Left forelimb (tissue), 1 donor: ENCODE results near the gene KCNJ12.
"Not testable (repeated sequence)": the region's sequence is repeated elsewhere in the genome, so short reads cannot be mapped to it uniquely, and the experiment has no call there.

ENCODE experiments used
- DNase-seq: peaks from one replicate; pipeline ENCODE4 v3.0.0-alpha.2; 2018; ENCODE audit warnings: low spot score

The KCNJ12 gene

DNA sequence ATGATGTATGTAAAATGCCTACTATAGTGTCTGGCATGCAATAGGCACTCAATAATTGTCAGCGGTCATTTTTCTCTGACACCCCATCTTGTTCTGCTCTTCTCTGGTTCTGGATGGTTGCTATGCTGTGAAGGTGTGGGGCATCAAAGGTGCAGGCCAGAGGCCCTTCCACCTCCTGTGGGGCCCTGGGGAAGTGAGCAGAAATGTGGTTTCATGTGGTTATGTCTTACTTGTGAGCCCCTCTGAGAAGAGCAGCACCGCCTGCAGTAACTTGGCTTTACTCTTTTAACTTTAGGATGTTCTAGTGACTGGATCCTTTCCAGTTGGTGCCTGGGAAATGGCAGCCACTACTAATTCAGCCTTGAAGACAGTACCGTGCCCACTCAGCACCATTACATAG is 32.1 kb downstream of the KCNJ12 start:
- not testable (repeated sequence) for DNase-seq

DNA sequence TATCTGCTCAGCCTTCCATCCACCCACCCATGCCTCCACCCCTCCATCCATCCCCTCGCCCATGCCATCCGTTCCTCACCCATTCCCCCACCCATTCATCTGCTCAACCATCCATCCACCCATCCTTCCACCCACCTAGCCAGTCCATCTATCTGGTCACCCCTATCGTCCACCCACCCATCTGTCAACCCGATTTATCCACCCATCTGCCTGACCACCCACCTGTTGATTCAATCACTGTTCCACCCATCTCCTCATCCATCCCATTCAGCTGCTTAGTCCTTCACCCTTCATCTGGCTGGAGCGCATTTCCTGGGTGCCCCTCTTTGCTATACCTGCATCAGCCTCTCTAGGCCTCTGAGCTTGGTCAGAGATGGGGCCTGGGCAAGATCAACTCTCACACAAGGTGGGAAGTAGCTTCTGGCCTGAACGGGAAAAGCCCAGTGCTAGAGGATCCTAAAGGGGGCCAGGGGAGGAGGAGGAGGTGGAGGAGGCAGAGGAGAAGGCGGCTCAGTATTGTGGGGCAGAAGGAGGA is 32.7 kb downstream of the KCNJ12 start:
- not testable (repeated sequence) for DNase-seq

DNA sequence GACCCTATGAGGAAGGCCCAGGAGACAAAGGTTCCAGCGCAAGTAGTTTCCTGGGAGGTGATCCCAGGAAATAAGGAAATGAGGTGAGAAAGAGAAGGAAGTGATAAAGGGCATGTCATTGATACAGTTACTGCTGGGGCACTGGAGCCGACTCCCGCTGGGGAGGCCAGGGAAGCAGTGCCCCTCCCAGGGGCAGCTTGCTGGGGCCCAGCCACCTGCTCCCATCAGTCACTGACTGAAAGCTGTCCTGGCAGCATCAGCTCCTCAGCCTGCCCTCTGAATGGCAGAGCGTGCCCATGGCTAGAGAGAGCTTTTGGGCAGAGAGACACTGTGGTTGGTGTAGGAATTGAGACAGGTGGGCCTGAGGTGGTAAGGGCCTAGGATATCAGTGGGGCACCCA is 33.2 kb downstream of the KCNJ12 start:
- not testable (repeated sequence) for DNase-seq

DNA sequence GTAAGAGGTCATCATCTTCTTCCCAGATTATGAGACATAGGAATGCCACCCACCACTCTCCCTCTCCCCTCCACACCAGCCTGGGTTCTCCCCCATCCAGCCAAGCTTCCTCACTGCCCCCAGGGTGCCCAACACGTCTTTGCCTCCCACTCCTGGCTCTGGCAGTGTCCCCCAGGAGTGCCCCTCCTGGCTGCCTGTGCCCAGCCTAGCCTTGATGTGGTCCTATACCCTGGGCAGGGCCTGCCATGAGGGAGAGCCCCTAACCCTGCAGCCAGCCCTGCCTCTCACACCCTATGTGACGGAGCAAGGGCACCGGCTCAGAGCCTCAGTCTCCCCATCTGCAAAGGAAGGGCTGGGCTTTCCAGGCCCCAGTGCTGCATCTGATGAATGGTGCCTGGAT is 33.8 kb downstream of the KCNJ12 start:
- DNase-seq = not testable (repeated sequence)

DNA sequence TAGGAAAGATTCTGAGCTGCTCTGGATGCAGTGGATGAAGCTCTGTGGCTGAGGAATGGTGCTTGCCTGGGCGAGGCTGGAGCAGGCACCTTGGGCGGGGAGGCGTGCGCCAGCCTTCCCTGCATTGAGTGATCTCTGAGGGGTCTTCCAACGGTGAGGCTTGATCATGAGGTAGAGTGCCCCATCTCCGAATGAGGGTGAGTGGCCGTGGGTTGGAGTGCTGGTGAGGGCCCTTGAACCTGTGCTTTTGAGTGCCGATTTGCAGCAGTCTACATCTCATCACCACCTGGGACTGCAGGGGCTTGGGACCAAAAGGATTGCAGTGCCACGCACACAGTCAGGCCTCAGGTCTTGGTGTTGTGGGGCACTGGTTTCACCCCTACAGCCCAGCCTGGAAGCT is 34.2 kb downstream of the KCNJ12 start:
- DNase-seq = not testable (repeated sequence)

DNA sequence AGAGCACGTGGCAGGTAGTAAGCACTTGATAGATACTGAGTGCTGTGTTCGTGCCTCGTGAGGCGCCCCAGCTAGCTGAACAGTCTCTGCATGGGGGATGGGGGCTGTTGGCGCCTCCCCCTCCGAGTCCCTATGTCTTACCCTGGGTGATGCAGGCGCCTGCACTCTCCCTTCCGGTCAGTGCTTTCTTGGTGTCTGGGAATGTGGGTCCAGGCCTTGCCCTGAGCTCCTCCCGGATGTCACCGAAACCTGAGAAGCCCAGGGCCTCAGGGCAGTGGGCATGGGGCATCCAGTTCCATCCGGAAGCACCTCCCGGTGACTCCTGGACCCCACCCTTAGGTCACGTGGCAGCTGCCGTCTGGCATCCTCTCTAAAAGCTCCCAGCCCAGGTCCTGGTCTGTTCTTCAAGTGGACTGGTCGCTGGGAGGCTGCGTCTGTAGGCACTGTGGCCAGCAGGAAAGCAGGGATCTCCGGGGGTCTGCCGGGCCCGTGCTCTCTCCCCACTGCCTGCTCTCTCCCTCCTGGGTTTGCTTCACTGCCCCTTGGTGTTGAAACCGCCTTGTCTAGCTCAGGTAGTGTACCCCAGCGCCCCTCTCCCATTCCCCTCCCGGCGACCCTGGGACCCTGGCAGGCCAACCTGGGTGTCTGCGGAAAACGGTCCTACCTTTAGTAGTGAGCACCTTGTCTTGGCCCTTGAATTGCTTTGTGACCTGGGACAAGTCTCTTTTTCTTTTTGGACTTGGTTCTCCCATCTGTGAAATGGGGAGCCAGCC is 34.9 kb downstream of the KCNJ12 start:
- not testable (repeated sequence) for DNase-seq

DNA sequence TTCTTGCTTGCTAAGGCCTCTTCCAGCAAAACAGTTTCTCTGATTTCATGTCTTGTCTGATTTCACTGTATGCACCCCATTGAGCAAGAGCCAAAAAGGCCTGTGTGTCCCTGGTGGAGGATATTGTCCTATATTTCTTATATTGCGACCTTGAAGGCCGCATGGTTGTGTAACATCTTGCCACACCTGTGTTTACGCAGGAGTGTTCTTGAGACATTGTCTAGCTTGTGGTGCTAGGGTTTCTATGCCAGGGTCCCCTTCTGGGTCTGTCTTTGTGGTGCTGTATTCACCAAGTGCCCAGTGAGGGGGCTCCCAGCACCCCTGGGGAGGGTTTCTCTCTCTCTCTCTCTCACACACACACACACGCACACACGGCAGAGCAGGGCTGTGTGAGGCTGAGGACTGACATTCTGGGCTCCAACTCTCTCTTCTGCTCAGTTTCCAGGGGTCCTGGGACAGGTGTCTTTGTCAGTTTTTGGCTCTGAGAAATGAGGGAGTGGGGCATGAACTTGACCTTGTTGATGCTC is 35.6 kb downstream of the KCNJ12 start:
- DNase-seq = not testable (repeated sequence)

DNA sequence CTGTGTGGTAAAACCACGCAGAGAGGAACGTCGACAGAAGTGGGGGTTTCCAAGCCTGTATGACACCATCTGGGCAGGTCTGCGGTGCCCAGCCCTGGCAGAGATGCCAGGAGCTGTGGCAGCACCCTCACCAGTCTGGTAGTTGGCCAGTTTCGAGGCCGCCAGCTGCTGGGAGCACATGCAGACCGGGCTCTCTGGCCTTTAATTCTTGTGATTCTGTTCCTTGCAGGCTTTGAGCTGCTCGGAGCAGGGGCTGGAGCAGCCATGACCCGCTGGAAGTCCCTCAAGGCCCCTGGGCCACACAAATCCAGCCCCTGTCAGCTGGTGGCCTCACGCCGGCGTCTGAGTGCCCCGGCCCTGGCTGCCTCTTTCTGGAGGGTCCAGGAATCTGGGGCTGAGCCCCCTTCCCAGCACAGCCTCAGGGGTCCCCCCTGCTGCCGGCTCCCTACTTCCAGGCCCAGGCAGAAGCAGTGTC is 36.1 kb downstream of the KCNJ12 start:
- DNase-seq = not testable (repeated sequence)

DNA sequence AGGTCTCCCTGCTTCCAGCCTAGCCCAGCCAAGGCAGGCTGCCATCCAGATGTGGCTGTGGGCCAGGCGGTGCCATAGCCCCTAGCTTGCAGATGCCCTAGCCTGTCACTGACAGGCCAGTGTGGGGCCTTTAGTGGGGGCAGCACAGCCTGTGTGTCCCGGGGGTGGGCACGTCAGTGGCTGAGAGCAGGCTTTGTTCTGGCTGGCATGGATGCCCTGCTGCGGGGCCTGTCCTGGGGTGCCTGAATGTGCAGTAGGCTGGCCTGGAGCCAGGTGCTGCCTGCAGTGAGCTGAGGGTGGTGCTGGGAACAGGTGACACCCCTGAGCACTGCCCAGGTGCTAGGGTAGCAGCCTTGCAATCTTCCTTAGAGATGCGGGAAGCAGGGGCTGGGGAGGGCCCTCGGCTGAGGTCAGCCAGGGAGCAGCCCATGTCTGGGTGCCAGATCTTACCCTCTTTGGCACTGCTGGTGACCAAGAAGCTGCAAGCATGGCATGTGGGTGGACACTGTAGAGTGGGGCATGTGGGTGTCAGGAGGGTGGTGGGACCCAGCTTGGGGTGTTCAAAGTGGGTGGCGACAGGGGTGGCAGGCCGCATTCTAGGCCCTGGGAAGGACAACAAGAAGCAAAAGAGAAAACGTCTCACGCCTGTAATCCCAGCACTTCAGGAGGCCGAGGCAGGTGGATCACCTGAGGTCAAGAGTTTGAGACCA is 37.6 kb downstream of the KCNJ12 start:
- not testable (repeated sequence) for DNase-seq

DNA sequence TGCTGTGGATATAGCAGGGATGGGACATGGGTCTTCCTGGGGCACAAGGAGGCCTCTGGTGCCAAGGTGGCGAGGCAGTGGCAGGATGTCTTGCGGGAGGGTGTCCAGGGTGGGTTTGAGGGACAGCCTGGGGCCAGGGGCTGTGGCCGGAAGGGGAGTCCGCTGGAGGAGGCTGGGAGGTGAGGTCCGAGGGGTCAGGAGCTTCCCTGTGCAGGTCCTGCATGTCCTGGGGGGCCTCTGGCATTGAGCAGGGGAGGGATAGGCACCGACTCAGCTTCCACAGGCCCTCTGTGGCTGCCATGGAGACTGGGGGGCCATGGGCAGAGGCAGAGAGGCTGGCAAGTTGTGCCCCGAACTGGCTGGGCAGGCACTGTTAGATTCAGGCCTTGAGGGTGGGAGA is 38.5 kb downstream of the KCNJ12 start:
- DNase-seq = not testable (repeated sequence)

DNA sequence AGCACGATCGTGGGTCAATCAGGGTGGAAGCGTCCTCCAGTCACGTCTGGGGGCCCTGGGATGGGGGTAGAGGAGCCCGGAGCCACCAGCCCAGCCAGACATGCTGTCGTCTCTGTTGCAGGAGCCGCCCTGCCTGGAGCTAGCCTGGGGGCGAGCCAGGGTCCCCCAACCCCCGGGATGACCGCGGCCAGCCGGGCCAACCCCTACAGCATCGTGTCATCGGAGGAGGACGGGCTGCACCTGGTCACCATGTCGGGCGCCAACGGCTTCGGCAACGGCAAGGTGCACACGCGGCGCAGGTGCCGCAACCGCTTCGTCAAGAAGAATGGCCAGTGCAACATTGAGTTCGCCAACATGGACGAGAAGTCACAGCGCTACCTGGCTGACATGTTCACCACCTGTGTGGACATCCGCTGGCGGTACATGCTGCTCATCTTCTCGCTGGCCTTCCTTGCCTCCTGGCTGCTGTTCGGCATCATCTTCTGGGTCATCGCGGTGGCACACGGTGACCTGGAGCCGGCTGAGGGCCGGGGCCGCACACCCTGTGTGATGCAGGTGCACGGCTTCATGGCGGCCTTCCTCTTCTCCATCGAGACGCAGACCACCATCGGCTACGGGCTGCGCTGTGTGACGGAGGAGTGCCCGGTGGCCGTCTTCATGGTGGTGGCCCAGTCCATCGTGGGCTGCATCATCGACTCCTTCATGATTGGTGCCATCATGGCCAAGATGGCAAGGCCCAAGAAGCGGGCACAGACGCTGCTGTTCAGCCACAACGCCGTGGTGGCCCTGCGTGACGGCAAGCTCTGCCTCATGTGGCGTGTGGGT is 39.2 kb downstream of the KCNJ12 start:
- DNase-seq = not testable (repeated sequence)

DNA sequence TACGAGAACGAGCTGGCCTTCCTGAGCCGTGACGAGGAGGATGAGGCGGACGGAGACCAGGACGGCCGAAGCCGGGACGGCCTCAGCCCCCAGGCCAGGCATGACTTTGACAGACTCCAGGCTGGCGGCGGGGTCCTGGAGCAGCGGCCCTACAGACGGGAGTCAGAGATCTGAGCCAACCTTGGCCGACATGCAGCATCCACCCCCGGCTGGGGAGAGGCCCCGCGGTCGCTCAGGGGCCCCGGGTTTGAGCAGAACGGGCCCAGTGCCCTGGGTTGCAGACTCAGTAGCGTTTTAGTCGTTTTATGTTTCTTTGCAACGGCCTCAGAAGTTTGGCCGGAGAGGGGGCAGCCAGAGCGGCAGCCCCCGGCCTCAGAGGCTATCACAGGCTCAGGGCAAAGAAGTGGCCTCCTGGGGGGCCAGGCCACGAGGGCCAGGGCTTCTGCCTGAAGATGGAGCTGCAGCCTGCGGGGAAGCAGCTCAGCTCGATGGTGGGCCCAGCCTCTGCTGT is 40.4 kb downstream of the KCNJ12 start:
- not testable (repeated sequence) for DNase-seq

DNA sequence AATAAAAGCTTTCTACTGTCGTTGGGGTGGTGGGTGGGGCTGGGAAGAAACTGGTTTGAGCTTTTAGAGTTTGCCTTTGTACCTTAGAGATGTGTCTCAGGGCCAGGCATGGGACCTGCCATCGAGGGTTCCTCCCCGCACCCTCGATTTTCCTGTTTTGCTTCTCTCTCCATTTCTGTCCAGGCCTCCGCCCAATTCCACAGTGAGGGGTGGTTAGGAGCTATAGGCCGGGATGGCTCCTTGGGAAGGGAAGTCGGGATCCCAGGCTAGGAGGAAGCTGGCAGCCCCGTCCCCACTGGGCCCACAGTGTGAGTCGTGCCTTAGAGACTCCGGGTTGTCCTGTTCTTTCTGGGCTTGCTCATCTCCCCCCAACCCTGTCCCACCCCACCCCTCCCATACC is 41.2 kb downstream of the KCNJ12 start:
- DNase-seq = not testable (repeated sequence)

DNA sequence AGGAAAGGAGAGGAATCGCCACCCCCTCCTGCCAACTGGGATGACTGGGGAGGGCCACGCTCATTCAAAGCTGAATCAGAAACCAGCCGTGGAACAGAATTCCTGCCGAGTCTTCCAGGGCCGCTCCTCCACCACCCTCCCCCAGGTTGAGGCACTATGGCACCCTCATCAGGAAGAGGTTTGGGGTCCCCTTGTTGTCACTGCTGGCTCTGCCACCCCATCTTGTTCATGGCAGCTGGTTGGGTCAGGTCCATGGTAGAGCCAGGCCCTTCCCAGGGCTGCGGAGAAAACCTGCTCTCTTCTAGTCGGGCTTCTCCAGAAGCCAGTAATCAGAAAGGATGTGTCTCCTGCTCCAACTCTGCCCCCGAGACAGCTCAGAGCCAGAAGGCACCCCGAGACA is 41.8 kb downstream of the KCNJ12 start:
- DNase-seq = no peak

DNA sequence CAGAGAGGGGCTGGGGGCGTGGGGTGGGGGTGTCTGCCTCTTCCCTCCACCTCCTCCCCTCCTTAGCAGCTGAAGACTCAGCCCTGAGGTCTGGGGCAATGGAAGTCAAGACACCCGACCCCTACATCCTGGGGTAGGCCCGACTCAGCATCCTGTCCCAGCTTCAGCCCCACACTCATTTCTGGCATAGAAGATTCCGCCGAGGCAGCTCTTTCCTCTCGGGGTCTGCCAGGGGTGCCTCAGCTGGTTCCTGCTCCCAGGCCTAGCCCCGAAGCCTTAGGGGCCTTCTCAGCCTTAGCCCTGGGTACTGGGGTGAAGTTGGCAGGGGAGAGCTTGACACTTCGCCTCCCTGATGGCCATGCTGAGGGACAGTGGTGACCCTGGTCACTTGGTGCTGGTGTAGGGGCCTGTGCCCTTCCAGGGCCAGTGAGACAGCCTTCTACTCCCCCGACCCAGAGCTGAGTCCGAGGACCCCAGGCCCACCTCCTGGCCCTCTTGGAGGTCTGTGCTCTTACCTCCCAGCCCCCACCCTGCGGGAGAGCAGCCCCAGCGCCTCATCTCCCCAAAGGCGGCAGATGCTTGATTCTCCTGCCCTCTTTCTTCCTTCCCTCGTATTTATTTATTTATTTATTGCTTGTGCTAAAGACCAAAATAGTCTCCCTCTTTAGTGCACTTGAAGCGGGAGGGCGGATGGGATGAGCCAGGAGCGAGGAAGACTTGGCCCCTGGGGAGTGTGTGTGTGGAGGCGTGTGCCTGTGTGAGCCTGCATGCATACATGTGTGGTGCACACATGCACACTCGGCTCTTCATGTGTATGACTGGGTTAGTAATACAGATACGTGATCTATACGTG is 42.5 kb downstream of the KCNJ12 start:
- DNase-seq = peak; percentile 20

DNA sequence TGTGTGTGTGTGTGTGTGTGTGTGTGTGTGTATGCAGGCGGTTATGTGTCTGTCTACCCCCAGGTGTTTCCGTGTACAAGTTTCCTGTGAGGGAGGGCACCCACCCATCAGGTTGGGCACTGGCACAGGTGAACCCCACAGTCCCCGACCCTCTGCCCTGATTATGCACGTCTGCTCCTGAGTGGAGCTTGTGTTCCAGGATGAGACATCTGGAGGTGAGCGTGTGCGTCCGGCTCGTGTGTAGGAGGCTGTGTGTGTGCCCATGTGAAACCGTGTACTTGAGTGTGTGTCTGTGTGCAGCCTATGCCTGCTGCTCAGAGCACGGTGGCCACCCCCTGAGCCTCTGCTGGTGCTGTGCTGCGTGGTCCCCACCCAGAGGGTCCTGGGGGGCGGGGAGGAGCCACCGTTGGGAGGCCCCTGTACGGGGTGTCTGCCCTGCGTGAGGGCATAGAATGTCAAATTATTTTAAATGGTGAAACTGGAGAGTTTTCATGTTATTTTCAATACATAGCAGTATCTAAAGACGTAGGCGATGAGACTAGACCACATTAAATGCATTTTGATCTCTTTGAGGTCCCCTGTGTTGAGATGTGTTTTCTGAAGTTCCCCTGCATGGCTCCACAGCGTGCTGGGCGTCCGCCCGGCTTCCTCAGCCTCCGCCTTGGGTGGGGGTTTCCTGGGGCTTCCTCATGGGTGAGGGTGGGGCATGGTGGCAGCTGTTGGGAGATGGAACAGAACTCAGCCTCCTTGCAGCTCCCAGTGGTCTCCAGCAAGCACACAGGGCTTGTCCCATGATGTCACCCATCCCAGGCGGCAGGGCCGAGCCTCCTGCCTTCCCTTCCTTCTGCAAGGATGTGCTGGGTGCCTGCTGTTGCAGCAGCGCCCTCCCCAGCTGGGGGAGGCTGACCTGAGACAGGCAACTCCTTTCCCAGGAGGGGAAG is 43.4 kb downstream of the KCNJ12 start:
- peak; percentile 63 for DNase-seq

DNA sequence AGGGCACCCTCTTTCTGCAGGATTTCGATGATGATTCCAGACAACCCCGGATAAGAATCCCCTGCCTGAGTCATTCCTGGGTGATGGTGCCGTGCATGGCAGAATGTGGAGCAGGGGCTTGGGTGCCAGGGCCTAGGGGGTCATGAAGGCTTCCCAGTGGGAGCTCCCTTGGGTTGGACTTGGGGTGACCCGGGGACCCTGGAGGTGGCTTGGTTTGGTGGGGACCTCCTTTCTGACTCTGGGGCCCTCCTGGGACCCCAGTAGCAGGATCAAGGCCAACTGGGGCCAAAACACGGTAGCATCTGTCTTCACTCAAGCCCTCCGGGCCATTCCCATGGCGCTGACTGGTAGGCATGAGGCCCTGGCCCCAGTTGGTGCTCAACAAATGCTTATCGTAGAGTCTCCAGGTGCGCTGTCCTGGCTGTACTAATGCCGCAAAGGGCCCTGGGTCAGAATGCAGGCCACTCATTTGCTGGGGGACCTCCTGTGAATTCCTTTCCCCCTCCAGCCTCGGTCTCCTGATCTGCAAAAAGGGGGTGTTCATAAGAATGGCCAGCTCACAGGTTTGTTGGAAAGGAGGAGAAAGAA is 44.4 kb downstream of the KCNJ12 start:
- peak; percentile 37 for DNase-seq

DNA sequence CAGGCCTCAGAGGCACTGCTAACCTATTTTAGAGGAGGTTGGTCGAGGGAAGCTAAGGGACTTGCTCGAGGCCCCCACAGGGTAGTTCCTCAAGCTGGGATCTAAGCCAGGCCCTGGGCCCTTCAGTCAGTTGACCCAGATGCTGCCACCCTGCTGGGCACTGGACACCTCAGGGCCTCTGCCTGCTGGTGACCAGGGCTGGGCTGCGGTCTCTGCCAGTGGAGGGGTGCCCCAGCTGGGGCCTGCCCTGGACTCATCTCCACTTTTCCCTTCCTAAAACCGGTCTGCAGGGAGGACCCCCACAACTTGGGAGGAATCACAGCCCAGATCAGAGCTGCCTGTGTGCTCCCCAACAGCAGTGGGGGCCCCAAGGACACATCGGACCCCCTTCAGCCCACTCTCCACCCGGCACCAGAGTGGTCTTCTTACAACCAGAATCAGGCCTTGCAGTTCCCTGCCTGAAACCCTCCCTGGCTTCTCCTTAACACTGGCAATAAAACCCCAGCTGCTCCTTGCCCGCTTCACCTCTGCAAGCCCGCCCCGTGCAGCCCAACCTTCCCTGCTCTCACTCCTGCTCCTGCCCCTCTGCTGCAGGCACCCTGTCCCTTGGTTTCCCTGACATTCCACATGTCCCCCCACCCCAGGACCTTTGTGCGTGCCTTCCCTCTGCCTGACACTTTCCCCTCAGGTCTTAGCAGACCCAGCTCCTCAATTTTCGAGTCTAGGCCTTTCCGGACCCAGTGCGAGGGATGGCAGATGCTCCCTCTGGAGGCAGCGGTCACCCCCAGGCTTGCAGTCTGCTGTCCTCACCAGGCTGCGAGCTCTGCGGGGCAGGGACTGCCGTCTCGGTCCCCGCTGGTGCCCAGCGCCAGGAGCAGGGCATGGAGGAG is 45.5 kb downstream of the KCNJ12 start:
- peak; percentile 60 for DNase-seq
